Measurements from ENCODE around the gene TACR2. TPM values are rescaled to one million over a fixed set of nuclear protein-coding genes. Genes with fewer than 3 reads are reported as not detected.

TACR2 gene
- total and polyA plus RNA-seq, 2 experiments from 2014 or later: not detected

- TF ChIP-seq ZNF462 (CRISPR knock-in tag; IDR thresholded peaks at IDR 0.05): no peak
- TF ChIP-seq CTCF (conservative IDR thresholded peaks at IDR 0.05; ENCODE audit: low read depth in 2 of 2): no peak
- TF ChIP-seq NANOG (IDR thresholded peaks at IDR 0.05; ENCODE audit: borderline replicate concordance): no peak
- no peak for TF ChIP-seq EZH2phosphoT487 (IDR thresholded peaks at IDR 0.05; ENCODE audit: unreplicated experiment)
Measured at GRCh38 chr10:69437321-69438259, 20.9 kb upstream of the TACR2 start (continued).

GRCh38 chr10:69435966-69436520, 19.3 kb upstream of the TACR2 start:
- Histone ChIP-seq H3F3A (replicated peaks; ENCODE audit: low read depth) (no peaks in the 10 kb centered on the region), H4K20me1 (replicated peaks; ENCODE audit: insufficient read depth) (no peaks in the 10 kb centered on the region), H3K9me2 (ENCODE audit: insufficient read depth) (no peaks in the 10 kb centered on the region), H3K4me1 (ENCODE audit: insufficient read depth) (peaks cover 5% of the 10 kb centered on the region), H3K27me3 (ENCODE audit: insufficient read depth) (no peaks in the 10 kb centered on the region), H3K4me3 (no peak overlapping the region), H2AFZ (no peak overlapping the region; the same call in 1 of the 2 replicates), H3K4me2 (no peak overlapping the region), H3K36me3 (ENCODE audit: insufficient read depth) (no peaks in the 10 kb centered on the region), H3K79me2 (replicated peaks; ENCODE audit: insufficient read depth) (no peaks in the 10 kb centered on the region), H3K27ac (ENCODE audit: low read depth) (no peak overlapping the region)
- Mint-ChIP-seq H3K9me3 (peaks cover 7% of the 10 kb centered on the region), H3K4me1 (peaks cover 11% of the 10 kb centered on the region), H3K4me3 (no peak overlapping the region), H3K27ac (no peak overlapping the region), H3K27me3 (ENCODE audit: insufficient read depth, low read depth, poor library complexity) (peaks cover 12% of the 10 kb centered on the region), H3K36me3 (ENCODE audit: low read depth) (no peaks in the 10 kb centered on the region; the same call in 1 of the 3 replicates)
- no peak for DNase-seq (ENCODE audit: low spot score)
- no peak for ATAC-seq
- TF ChIP-seq ETS1 (IDR thresholded peaks at IDR 0.05) (no peak), CTCF (conservative IDR thresholded peaks at IDR 0.05; ENCODE audit: low read depth in 2 of 2) (no peak), JUNB (IDR thresholded peaks at IDR 0.05; ENCODE audit: unreplicated experiment) (no peak), NANOG (IDR thresholded peaks at IDR 0.05; ENCODE audit: borderline replicate concordance) (no peak)

All from GM23338 (cell line).